HG03460 (cell line): ENCODE results near the gene ANKDD1A.

Experiments
- ATAC-seq: cut with Tn5 transposase; IDR thresholded peaks from one replicate; pipeline ENCODE4 v1.9.1; 2021; ENCODE audit not compliant: unreplicated experiment

The ANKDD1A gene

GRCh38 chr15:64895285-64896065 lies 16.2 kb upstream of the ANKDD1A start:
- ATAC-seq: no peak

GRCh38 chr15:64896371-64897069 lies 15.2 kb upstream of the ANKDD1A start:
- ATAC-seq: no peak

GRCh38 chr15:64897345-64897985 lies 14.2 kb upstream of the ANKDD1A start:
- ATAC-seq: no peak

- no peak for ATAC-seq
These were observed 13.3 kb upstream of the ANKDD1A start for GRCh38 chr15:64898406-64898805.

GRCh38 chr15:64901141-64901540 lies 10.6 kb upstream of the ANKDD1A start:
- ATAC-seq: no peak

GRCh38 chr15:64901914-64902313 lies 9.8 kb upstream of the ANKDD1A start:
- no peak for ATAC-seq

GRCh38 chr15:64902863-64903262 lies 8.8 kb upstream of the ANKDD1A start:
- ATAC-seq: no peak

- ATAC-seq: no peak
These were observed 8.3 kb upstream of the ANKDD1A start for GRCh38 chr15:64903326-64903950.

GRCh38 chr15:64904189-64904588 lies 7.5 kb upstream of the ANKDD1A start:
- no peak for ATAC-seq

GRCh38 chr15:64905119-64905831 lies 6.4 kb upstream of the ANKDD1A start:
- peak; percentile 57 for ATAC-seq

- ATAC-seq: no peak
These were observed 5.8 kb upstream of the ANKDD1A start for GRCh38 chr15:64905941-64906340.

- ATAC-seq: no peak
These were observed 5.3 kb upstream of the ANKDD1A start for GRCh38 chr15:64906402-64906801.

- ATAC-seq: no peak
These were observed 3.7 kb upstream of the ANKDD1A start for GRCh38 chr15:64907991-64908390.

GRCh38 chr15:64909546-64909945 lies 2.2 kb upstream of the ANKDD1A start:
- ATAC-seq: no peak

GRCh38 chr15:64912379-64913325 lies 950 bp downstream of the ANKDD1A start:
- no peak for ATAC-seq

GRCh38 chr15:64915518-64916227 lies 4.0 kb downstream of the ANKDD1A start:
- no peak for ATAC-seq

- no peak for ATAC-seq
These were observed 4.7 kb downstream of the ANKDD1A start for GRCh38 chr15:64916365-64916764.

- no peak for ATAC-seq
These were observed 5.5 kb downstream of the ANKDD1A start for GRCh38 chr15:64917211-64917610.

GRCh38 chr15:64919721-64920120 lies 8.0 kb downstream of the ANKDD1A start:
- no peak for ATAC-seq
